Cardiac muscle cell (in vitro differentiated cells and primary cell): Measurements from ENCODE around the gene CLEC10A. TPM values are rescaled to one million over a fixed set of nuclear protein-coding genes. Genes with fewer than 3 reads are reported as not detected.
"Not testable (repeated sequence)": the region's sequence is repeated elsewhere in the genome, so short reads cannot be mapped to it uniquely, and the experiment has no call there.

Experiments
- DNase-seq, 2 donors: peaks; one replicate each; pipeline versions ENCODE4 v3.0.0 to v3.0.0-alpha.2; 2010 to 2017; ENCODE audit warnings: low read depth in 1 of 2, low spot score in 1 of 2
- H3K27ac ChIP-seq: fragments of 200-600 bp; sonication (generic); 2 replicates; pipeline ENCODE4 v1.5.1; 2016
- H3K27me3 ChIP-seq: fragments of 200-600 bp; sonication (generic); 2 replicates; pipeline ENCODE4 v1.6.0; 2016; ENCODE audit warnings: control low read depth
- H3K36me3 ChIP-seq: fragments of 200-600 bp; sonication (generic); 2 replicates; pipeline ENCODE4 v1.5.1; 2016; ENCODE audit warnings: control low read depth
- H3K4me1 ChIP-seq: fragments of 200-600 bp; sonication (generic); 2 replicates; pipeline ENCODE4 v1.8.1; 2017; ENCODE audit warnings: low read depth, mild to moderate bottlenecking, mixed run types
- H3K4me3 ChIP-seq: fragments of 200-600 bp; sonication (generic); 2 replicates; pipeline ENCODE4 v1.5.1; 2016; ENCODE audit warnings: mild to moderate bottlenecking
- H3K9me3 ChIP-seq: fragments of 200-600 bp; sonication (generic); 2 replicates; pipeline ENCODE4 v1.5.1; 2017; ENCODE audit warnings: low read depth, mild to moderate bottlenecking, control low read depth
- CTCF ChIP-seq: IDR thresholded peaks from 2 replicates; pipeline ENCODE4 v1.5.1; 2012; ENCODE audit warnings: low read depth, mild to moderate bottlenecking, low read length
- polyA plus RNA-seq: library from polyadenylated mRNA; unstranded; fragments of >200 nt; fragmentation: Nextera tagmentation; extraction: Ambion mirVana; gene quantifications from 2 replicates; pipeline ENCODE4 v1.2.1, GENCODE V29; 2016
- total RNA-seq: library from RNA; depleted of rRNA; stranded (reverse); fragments of >200 nt; gene quantifications from 2 replicates; pipeline ENCODE4 v1.2.3, GENCODE V29; 2016

The CLEC10A gene
- total and polyA plus RNA-seq, 2 experiments from 2014 or later: not detected

- no peak for DNase-seq
- Histone ChIP-seq H3K4me1 (no peaks in the 10 kb centered on the region), H3K36me3 (no peaks in the 10 kb centered on the region), H3K27me3 (no peaks in the 10 kb centered on the region), H3K9me3 (no peaks in the 10 kb centered on the region), H3K27ac (no peak overlapping the region), H3K4me3 (no peak overlapping the region)
- no peak for TF ChIP-seq CTCF
Observed at GRCh38 chr17:7123844-7124243, 43.8 kb upstream of the CLEC10A start.

GRCh38 chr17:7122381-7122780 lies 42.3 kb upstream of the CLEC10A start:
- no peaks in the 10 kb centered on the region for H3K4me1 ChIP-seq
- DNase-seq: peak in 1 of 2 donors; percentile 43
- H3K9me3 ChIP-seq: no peaks in the 10 kb centered on the region
- H3K4me3 ChIP-seq: no peak overlapping the region
- H3K27ac ChIP-seq: no peak overlapping the region
- no peak for TF ChIP-seq CTCF
- H3K36me3 ChIP-seq: no peaks in the 10 kb centered on the region
- H3K27me3 ChIP-seq: no peaks in the 10 kb centered on the region

- H3K27ac ChIP-seq, H3K27me3 ChIP-seq, DNase-seq, H3K4me1 ChIP-seq, H3K4me3 ChIP-seq, H3K36me3 ChIP-seq, H3K9me3 ChIP-seq: not testable (repeated sequence)
Observed at GRCh38 chr17:7120635-7121034, 40.6 kb upstream of the CLEC10A start.

GRCh38 chr17:7120123-7120522 lies 40.1 kb upstream of the CLEC10A start:
- Histone ChIP-seq H3K9me3 (no peaks in the 10 kb centered on the region), H3K27ac (no peak overlapping the region), H3K27me3 (no peaks in the 10 kb centered on the region), H3K4me3 (no peak overlapping the region), H3K4me1 (no peaks in the 10 kb centered on the region), H3K36me3 (no peaks in the 10 kb centered on the region)
- no peak for DNase-seq
- TF ChIP-seq CTCF: no peak

GRCh38 chr17:7119314-7119713 lies 39.3 kb upstream of the CLEC10A start:
- Histone ChIP-seq H3K4me3 (no peak overlapping the region), H3K36me3 (no peaks in the 10 kb centered on the region), H3K27ac (no peak overlapping the region), H3K27me3 (no peaks in the 10 kb centered on the region), H3K9me3 (no peaks in the 10 kb centered on the region), H3K4me1 (no peaks in the 10 kb centered on the region)
- TF ChIP-seq CTCF: no peak
- no peak for DNase-seq

- Histone ChIP-seq H3K36me3 (no peaks in the 10 kb centered on the region), H3K4me1 (no peaks in the 10 kb centered on the region), H3K4me3 (no peak overlapping the region), H3K27me3 (no peaks in the 10 kb centered on the region), H3K27ac (no peak overlapping the region), H3K9me3 (no peaks in the 10 kb centered on the region)
- DNase-seq: peak in 1 of 2 donors; percentile 18
- no peak for TF ChIP-seq CTCF
Observed at GRCh38 chr17:7114875-7115614, 35.0 kb upstream of the CLEC10A start.
